Astrocyte (in vitro differentiated cells and primary cell): ENCODE results near the gene SERPINB13. TPM values are rescaled to one million over a fixed set of nuclear protein-coding genes. Genes with fewer than 3 reads are reported as not detected.

Experiments used
- DNase-seq: peaks from one replicate; pipeline ENCODE4 v3.0.0-alpha.2; 2010; ENCODE audit warnings: low read depth
- FAIRE-seq: peaks from 2 replicates; lab custom pipeline; 2011; peaks lifted over from hg19 to GRCh38; lab: Jason Lieb, UNC
- H2AFZ ChIP-seq: 2 replicates; pipeline ENCODE4 v1.6.0; 2012; ENCODE audit warnings: low read depth, low read length, inconsistent platforms
- H3K27ac ChIP-seq: 2 replicates; pipeline ENCODE4 v1.5.1; 2011; ENCODE audit warnings: low read depth, low read length, inconsistent platforms
- H3K27me3 ChIP-seq: 2 replicates; pipeline ENCODE4 v1.6.0; 2011; ENCODE audit warnings: low read length, inconsistent platforms; ENCODE audit not compliant: insufficient read depth
- H3K36me3 ChIP-seq: 2 replicates; pipeline ENCODE4 v1.5.1; 2011; ENCODE audit warnings: low read length, inconsistent platforms; ENCODE audit not compliant: insufficient read depth
- H3K4me1 ChIP-seq: 2 replicates; pipeline ENCODE4 v1.5.1; 2011; ENCODE audit warnings: low read length, inconsistent platforms; ENCODE audit not compliant: insufficient read depth
- H3K4me2 ChIP-seq: 2 replicates; pipeline ENCODE4 v1.6.0; 2012; ENCODE audit warnings: low read length, inconsistent platforms
- H3K4me3 ChIP-seq: 2 replicates; pipeline ENCODE4 v1.5.1; 2011; ENCODE audit warnings: low read depth, mild to moderate bottlenecking, low read length, inconsistent platforms; ENCODE audit not compliant: insufficient read depth
- H3K79me2 ChIP-seq: 2 replicates; pipeline ENCODE4 v1.6.0; 2012; ENCODE audit warnings: mild to moderate bottlenecking, low read length, inconsistent platforms; ENCODE audit not compliant: insufficient read depth
- H3K9ac ChIP-seq: 2 replicates; pipeline ENCODE4 v1.6.0; 2012; ENCODE audit warnings: mild to moderate bottlenecking, low read length, inconsistent platforms
- H3K9me3 ChIP-seq: 2 replicates; pipeline ENCODE4 v1.5.1; 2012; ENCODE audit warnings: low read depth, mild to moderate bottlenecking, low read length, inconsistent platforms; ENCODE audit not compliant: insufficient read depth
- H4K20me1 ChIP-seq: 2 replicates; pipeline ENCODE4 v1.6.0; 2012; ENCODE audit warnings: low read length, inconsistent platforms; ENCODE audit not compliant: insufficient read depth
- H3K27ac Mint-ChIP-seq: one replicate; pipeline ENCODE4 v1.8.0; 2021; ENCODE audit warnings: mild to moderate bottlenecking, mixed read lengths; ENCODE audit not compliant: unreplicated experiment
- H3K27me3 Mint-ChIP-seq: one replicate; pipeline ENCODE4 v1.8.0; 2021; ENCODE audit warnings: low read depth, mixed read lengths; ENCODE audit not compliant: unreplicated experiment
- H3K36me3 Mint-ChIP-seq: one replicate; pipeline ENCODE4 v1.8.0; 2021; ENCODE audit warnings: low read depth, mixed read lengths; ENCODE audit not compliant: unreplicated experiment
- H3K4me1 Mint-ChIP-seq: one replicate; pipeline ENCODE4 v1.8.0; 2021; ENCODE audit warnings: low read depth, mixed read lengths; ENCODE audit not compliant: unreplicated experiment
- H3K4me3 Mint-ChIP-seq: one replicate; pipeline ENCODE4 v1.8.0; 2021; ENCODE audit warnings: mild to moderate bottlenecking, moderate library complexity, mixed read lengths; ENCODE audit not compliant: unreplicated experiment
- H3K9me3 Mint-ChIP-seq: one replicate; pipeline ENCODE4 v1.8.0; 2021; ENCODE audit warnings: mild to moderate bottlenecking, mixed read lengths; ENCODE audit not compliant: unreplicated experiment
- CTCF ChIP-seq: IDR thresholded peaks from 2 replicates; pipeline ENCODE4 v1.5.1; 2011; ENCODE audit warnings: low read depth, mild to moderate bottlenecking, inconsistent platforms, low read length, moderate library complexity; ENCODE audit not compliant: insufficient read depth
- EZH2 ChIP-seq: IDR thresholded peaks from 2 replicates; pipeline ENCODE4 v1.6.1; 2012; ENCODE audit warnings: mild to moderate bottlenecking, low read length, inconsistent platforms; ENCODE audit not compliant: insufficient read depth
- total RNA-seq: library from RNA; stranded (reverse); gene quantifications from 2 replicates; pipeline ENCODE4 v1.2.1, GENCODE V29; 2021

SERPINB13 gene
- total RNA-seq, 1 donor from 2014 or later, result not detected

- H3K79me2 ChIP-seq, result no peaks in the 10 kb centered on the region
- FAIRE-seq (no peak), DNase-seq (no peak)
- no peaks in the 10 kb centered on the region for H4K20me1 ChIP-seq
- no peaks in the 10 kb centered on the region for H3K27me3 ChIP-seq
- no peak overlapping the region for H3K4me2 ChIP-seq
- Mint-ChIP-seq H3K36me3 (no peaks in the 10 kb centered on the region), H3K9me3 (no peaks in the 10 kb centered on the region), H3K4me3 (no peak overlapping the region), H3K27me3 (peaks cover 14% of the 10 kb centered on the region), H3K4me1 (no peaks in the 10 kb centered on the region), H3K27ac (no peak overlapping the region)
- no peaks in the 10 kb centered on the region for H3K9me3 ChIP-seq
- H3K4me3 ChIP-seq, result no peak overlapping the region
- no peak overlapping the region for H3K27ac ChIP-seq
- H3K4me1 ChIP-seq, result no peaks in the 10 kb centered on the region
- H2AFZ ChIP-seq, result no peak overlapping the region
- H3K9ac ChIP-seq, result no peak overlapping the region
- TF ChIP-seq CTCF (no peak), EZH2 (no peak)
- H3K36me3 ChIP-seq, result no peaks in the 10 kb centered on the region
Observed at GRCh38 chr18:63567276-63567675, 19.9 kb upstream of the SERPINB13 start.

- H3K27ac Mint-ChIP-seq, result no peak overlapping the region
- Histone ChIP-seq H3K27ac (no peak overlapping the region), H3K36me3 (no peaks in the 10 kb centered on the region), H4K20me1 (no peaks in the 10 kb centered on the region), H2AFZ (no peak overlapping the region), H3K27me3 (no peaks in the 10 kb centered on the region), H3K4me2 (no peak overlapping the region), H3K4me1 (no peaks in the 10 kb centered on the region), H3K4me3 (no peak overlapping the region), H3K79me2 (no peaks in the 10 kb centered on the region), H3K9me3 (no peaks in the 10 kb centered on the region), H3K9ac (no peak overlapping the region)
- FAIRE-seq, result no peak
- no peaks in the 10 kb centered on the region for H3K4me1 Mint-ChIP-seq
- TF ChIP-seq CTCF (no peak), EZH2 (no peak)
- no peaks in the 10 kb centered on the region for H3K9me3 Mint-ChIP-seq
- DNase-seq, result no peak
- H3K36me3 Mint-ChIP-seq, result no peaks in the 10 kb centered on the region
- H3K4me3 Mint-ChIP-seq, result no peak overlapping the region
- H3K27me3 Mint-ChIP-seq, result peaks cover 14% of the 10 kb centered on the region
Observed at GRCh38 chr18:63567825-63568224, 19.3 kb upstream of the SERPINB13 start.

GRCh38 chr18:63570721-63571120 lies 16.4 kb upstream of the SERPINB13 start:
- DNase-seq (no peak), FAIRE-seq (no peak)
- H3K4me3 ChIP-seq, result no peak overlapping the region
- H3K9ac ChIP-seq, result no peak overlapping the region
- no peaks in the 10 kb centered on the region for H3K27me3 ChIP-seq
- no peak for TF ChIP-seq CTCF
- no peak for TF ChIP-seq EZH2
- H3K4me3 Mint-ChIP-seq, result no peak overlapping the region
- no peaks in the 10 kb centered on the region for H3K36me3 Mint-ChIP-seq
- H3K4me1 Mint-ChIP-seq, result no peaks in the 10 kb centered on the region
- H3K4me2 ChIP-seq, result no peak overlapping the region
- H3K27ac ChIP-seq, result no peak overlapping the region
- H3K27me3 Mint-ChIP-seq, result peaks cover 14% of the 10 kb centered on the region
- H3K4me1 ChIP-seq, result no peaks in the 10 kb centered on the region
- no peaks in the 10 kb centered on the region for H3K9me3 ChIP-seq
- H3K9me3 Mint-ChIP-seq, result no peaks in the 10 kb centered on the region
- no peaks in the 10 kb centered on the region for H3K36me3 ChIP-seq
- no peak overlapping the region for H2AFZ ChIP-seq
- H4K20me1 ChIP-seq, result no peaks in the 10 kb centered on the region
- H3K79me2 ChIP-seq, result no peaks in the 10 kb centered on the region
- no peak overlapping the region for H3K27ac Mint-ChIP-seq
